ENCODE measurements around the gene FXN.

DNA sequence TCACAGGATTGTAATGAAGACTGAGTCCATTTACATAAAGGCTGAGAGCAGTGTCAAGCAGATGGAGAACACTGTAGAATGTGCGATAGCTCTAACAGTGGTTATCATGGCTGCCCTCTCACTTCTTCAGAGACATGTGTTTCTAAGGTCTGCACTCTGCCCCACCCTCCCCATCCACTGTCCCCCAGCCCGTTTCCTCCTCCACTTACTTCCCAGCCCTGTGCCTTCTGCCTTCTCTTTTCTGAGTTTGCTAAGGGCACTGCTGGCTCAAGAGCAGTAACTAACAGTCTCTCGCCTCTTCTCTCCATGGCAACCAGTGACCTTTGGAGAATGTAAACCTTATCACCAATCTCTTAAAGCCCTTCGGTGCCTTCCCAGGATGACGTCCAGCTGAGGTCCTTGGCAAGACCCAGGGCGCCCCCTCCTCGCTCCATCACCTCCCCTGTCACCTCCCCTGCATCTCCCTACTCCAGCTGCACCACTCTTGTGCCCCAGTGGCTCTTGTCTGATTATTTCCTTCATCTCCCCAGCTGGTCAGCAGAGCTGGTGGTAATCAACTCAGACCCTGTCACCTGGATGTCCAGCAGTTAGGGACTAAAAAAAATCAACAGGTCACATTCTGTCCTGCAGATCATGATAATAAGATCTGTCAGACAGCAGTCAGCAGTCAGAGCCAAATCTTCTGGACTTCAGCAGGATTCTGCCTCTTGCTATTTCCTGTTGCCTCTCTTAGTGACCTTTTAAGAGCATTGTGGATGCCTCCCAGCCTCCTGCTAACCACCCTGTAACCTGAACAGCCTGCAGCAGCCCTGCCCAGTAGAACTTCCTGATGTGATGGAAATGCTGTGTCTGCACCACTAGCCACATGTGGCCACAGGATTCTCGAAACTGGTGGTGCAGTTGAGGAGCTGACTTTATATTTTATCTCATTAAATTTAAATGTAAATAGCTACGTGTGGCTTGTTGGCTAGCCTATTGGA is 9.0 kb downstream of the FXN start:
- no peak for TF ChIP-seq POLR2A (IDR thresholded peaks at IDR 0.05)
- TF ChIP-seq, protein P1, sequence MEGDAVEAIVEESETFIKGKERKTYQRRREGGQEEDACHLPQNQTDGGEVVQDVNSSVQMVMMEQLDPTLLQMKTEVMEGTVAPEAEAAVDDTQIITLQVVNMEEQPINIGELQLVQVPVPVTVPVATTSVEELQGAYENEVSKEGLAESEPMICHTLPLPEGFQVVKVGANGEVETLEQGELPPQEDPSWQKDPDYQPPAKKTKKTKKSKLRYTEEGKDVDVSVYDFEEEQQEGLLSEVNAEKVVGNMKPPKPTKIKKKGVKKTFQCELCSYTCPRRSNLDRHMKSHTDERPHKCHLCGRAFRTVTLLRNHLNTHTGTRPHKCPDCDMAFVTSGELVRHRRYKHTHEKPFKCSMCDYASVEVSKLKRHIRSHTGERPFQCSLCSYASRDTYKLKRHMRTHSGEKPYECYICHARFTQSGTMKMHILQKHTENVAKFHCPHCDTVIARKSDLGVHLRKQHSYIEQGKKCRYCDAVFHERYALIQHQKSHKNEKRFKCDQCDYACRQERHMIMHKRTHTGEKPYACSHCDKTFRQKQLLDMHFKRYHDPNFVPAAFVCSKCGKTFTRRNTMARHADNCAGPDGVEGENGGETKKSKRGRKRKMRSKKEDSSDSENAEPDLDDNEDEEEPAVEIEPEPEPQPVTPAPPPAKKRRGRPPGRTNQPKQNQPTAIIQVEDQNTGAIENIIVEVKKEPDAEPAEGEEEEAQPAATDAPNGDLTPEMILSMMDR (IDR thresholded peaks at IDR 0.05) = no peak
